Activated gamma-delta T cell treated with Interleukin-2 at 50 U/mL for 16 hours (primary cell): Measurements from ENCODE around the gene OR5M8.

Experiments used
- DNase-seq: peaks from one replicate; pipeline ENCODE4 v3.0.0-alpha.2; 2020

Gene OR5M8

DNA sequence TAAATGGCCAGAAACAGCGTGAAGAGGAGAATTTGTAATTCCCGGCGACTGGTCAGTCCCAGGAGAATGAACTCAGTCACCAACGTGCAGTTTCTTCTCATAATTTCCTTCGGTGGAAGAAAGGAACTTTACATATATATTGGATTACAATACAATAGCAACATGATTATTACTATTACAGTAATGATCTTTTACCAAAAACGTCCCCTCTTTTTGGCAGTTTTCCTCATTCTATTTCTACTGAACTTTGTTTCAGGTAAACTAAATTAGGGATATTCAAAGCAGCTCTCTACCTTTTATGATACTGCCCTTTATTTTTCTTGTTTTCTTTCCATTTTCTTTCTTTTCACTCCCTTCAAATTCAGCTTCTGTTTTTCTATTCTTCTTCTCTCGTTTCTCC lies at the start of gene OR5M8:
OR5M8 (minus strand) TSS at position 101 of the 400 bp plus-strand sequence; CDS start at position 101, 0 bp downstream.
- no peak for DNase-seq

DNA sequence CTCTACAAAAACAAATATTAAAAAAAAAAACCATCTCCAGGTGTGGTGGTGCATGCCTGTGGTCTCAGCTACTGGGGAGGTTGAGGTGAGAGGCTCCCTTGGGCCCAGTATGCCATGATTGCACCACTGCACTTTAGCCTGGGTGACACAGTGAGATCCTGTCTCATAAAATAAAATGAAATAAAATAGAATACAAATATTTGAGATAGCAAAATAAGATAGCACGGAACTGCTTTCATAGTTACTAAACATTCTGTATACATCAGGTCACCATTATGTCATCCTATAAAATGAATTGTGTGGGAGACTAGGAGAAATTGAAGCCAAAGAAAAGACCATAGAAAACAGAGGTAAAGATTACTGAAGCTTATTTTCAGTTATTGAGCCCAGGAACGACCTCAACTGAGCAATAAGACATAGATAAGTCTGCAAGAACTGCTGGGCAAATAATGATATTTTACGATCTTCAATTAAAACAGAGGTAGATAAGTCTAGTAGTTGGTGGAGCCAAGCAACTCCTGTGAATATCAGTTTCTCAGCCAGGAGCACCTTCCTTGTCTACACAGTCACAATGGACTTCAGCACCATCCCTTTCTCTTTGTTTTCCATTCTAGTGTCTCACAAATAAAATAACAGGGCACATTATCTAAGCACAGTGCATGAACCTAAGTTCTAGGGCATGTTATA lies 42.0 kb upstream of the OR5M8 start:
- DNase-seq, result no peak

DNA sequence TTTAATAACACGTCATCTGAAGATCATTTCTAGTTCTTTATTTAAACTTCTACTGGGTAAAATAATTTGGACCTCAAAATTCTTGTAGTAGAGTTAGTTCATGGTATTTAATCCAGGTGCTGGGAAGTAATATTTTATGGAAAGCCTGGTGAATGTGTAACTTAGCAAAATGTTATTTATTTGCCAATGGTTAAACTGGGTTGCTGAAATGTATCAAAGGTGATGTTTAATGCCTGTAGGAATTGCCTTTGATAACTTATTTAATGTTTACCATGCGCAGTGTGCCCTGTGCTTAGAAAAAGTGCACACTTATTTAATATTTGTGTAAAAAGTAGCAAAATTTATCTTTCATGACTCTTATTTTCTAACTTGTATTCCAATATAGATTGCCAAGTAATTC lies 40.7 kb upstream of the OR5M8 start:
- DNase-seq, result no peak

DNA sequence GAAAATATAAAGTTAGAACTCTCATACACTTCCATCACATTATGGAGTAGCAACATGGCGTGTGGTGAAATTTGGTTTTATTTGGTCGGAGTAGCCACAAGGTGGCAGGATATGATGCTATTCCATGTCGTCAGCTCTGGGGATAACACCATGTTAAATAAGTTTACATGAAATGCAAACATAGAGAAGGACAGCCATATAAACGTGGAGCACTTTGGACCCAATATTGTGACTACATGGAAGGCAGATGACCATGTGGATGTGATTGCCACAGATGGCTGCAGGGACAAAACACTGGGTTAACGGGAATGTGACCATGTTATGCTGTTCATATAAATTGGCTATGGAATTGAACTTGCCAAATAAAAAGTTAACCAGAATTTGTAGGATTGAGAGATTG lies 30.8 kb upstream of the OR5M8 start:
- no peak for DNase-seq

DNA sequence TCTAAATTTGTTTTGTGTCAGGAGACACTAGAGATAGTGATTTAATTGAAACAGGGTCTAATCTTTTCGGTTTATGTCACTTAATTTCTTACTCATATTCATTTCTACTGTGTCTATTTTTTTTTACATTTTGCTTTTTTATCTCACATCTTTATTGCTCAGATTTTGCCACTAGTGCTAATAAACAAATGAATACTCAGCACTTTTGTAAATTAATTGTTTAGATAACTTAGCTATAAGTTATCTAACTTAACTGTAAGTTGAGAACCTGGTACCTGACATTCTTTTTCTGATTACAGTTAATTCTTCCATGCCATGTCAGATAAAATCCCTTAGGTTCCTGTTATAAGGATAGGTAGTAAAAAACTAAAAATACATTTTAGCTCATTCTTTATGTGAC lies 22.1 kb upstream of the OR5M8 start:
- no peak for DNase-seq

DNA sequence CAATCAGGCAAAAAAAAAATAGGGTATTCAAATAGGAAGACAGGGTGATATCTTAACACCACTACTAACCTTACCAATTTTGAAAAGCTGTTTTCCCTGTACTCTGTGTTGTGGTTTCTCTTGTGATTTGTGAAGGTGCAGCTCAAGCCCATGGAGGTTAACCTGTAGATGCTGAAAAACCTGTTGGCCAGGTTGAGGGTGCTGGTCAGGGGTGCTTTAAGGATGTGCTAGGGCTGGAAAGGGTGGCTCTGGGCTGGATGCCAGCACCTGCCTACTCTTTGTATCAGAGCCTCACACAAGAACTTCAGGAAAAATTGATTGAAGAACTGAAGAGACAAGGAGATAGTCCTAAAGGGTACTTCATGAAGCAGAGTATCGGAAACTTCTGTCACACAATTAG lies 18.3 kb upstream of the OR5M8 start:
- DNase-seq, result no peak

DNA sequence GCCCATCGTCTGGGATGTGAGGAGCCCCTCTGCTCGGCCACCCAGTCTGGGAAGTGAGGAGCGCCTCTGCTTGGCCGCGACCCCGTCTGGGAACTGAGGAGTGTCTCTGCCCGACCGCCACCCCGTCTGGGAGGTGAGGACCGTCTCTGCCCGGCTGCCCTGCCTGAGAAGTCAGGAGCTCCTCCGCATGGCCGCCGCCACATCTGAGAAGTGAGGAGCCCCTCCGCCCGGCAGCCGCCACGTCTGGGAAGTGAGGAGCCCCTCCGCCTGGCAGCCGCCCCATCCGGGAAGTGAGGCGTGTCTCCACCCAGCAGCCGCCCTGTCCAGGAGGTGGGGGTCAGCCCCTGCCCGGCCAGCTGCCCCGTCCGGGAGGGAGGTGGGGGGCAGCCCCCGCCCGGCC lies 5.8 kb upstream of the OR5M8 start:
- DNase-seq, result no peak

DNA sequence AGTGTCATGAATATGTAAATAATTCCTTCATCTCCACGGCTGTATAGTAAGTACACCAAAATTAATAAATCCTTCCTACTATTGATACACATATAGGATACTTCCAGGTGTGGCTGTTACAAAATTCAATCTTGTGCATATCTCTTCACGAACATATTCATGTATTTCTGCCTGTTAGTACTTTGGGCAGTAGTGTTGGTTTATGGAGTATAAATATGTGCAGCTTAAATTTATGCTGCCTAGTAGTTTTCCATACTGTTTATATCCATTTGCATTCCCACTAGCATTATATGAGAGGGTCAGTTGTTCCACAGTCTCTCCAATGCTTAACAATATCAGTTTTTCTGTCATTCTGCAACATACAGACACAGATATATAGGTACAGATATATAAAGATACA lies 3.9 kb upstream of the OR5M8 start:
- DNase-seq, result no peak

DNA sequence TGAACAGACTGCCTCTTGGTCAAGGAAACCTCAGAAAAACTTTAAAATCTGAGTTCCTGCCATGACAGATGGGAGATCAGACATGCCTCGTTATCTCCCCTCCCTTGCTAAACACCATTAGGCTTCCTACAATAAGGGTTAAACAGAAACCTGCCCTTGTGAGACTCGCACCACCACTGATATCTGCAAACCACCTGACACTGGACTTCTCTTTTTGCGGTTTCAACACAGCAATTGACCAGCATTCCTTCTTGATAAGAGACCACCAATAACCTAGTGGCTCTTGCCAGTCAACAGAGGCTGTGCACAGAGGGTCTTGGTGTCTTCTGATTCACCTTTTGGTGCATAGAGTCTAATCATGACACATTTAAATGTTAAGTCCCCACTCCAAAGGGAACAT lies 4.4 kb downstream of the OR5M8 start:
- DNase-seq, result no peak

DNA sequence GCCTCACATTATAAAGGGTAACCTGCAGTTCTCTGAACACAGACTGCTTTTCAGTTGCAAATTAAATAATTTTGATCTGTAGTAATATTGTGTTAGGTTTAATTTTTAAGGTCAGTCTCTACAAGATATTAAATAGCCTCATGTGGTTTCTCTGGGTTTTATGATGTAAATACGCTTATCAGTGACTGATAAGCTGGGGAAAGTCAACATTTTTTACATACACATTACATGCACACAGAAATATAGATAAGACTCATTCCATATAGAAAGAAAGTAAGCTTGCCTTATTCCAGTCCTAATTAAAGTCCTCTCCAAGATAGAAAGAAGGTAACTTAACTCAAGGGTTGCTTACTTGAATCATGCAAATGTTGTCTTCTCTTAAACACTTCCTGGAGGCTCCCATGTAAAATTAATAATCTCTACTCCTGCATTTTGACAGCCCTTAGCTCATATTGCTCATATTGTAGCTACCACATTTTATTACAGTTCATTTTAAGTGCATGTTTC lies 16.4 kb downstream of the OR5M8 start:
- DNase-seq, result no peak

DNA sequence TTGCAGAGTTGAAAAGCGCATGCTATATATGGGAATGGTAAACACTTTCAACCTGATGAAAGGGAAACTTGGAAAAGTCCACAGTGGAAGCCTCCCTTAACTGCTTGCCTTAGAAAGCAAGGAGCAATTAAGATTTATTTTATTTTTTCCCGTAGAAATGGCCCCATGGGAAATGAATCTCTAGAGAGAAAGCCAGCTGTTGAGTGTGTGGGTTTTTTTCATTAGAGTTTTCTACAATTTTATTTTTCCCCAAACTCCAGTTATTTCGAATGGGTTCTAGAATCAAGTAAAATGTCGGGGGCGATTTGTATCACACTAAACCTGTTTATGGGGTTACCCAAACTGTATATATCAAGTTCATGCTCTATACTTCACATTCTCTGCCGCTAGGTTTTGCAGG lies 17.9 kb downstream of the OR5M8 start, which contains the start of gene OR5M3:
OR5M3 (minus strand) TSS at position 101 of the 400 bp plus-strand sequence. CDS start 2,855 bp downstream, outside the sequence.
- DNase-seq, result no peak

DNA sequence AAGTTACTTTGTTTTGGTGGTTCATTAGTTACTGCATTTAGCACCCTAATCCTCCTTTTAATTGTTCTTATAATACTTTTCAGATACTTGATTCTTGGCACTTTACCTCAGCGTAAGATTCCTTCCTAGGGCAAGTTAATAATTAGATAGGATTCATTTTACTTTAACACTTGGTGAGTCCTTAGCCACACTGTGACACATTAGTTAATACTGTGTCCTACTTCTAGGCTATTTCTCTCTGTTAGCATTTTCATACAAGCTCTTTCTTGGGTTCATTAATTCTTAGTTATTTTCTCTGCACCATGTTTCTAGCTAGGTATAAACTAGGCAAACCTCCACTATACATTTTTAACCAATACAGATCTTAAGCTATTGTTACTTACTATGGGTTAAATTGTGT lies 34.1 kb downstream of the OR5M8 start:
- no peak for DNase-seq

DNA sequence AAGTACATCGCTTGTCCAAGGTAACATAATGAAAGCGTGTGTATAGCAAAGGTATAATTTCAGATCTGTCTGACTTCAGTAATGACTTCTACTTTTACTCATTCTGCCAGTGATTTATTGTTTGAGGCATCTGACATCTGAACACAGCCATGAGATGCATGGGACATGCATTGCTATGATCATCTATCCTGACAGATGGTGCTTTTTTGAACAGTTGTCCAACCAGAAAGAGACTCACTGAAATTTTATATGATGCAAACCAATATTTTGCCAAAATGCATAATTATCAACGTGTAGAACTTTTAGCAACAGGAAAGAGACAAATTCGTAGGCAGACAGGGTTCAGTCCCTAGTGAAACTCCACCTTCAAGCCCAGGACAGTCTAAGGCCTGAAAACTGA lies 37.6 kb downstream of the OR5M8 start:
- DNase-seq, result no peak
